WTC11 (cell line): Measurements from ENCODE around the gene PRR23E. TPM values are rescaled to one million over a fixed set of nuclear protein-coding genes. Genes with fewer than 3 reads are reported as not detected.

Source experiments
- ATAC-seq: fragments of 200-7000 bp; cut with Tn5 transposase; 2 replicates; pipeline ENCODE4 v1.10.0; 2021; ENCODE audit warnings: mild to moderate bottlenecking, moderate library complexity
- CTCF ChIA-PET: fragments of 300-600 bp; sonication (Branson Sonifier 250); formaldehyde crosslinking; loops from one replicate; lab custom pipeline; 2021; ENCODE audit warnings: antibody characterized with exemption; lab: Charles Lee
- POLR2A ChIA-PET: fragments of 350-600 bp; sonication (Branson Sonifier 250); formaldehyde crosslinking; loops from one replicate; lab custom pipeline; 2021; ENCODE audit warnings: antibody characterized with exemption; lab: Charles Lee
- DNase-seq: peaks from one replicate; pipeline ENCODE4 v3.0.0; 2021; ENCODE audit warnings: low spot score
- H3K27ac Mint-ChIP-seq: 2 replicates; pipeline ENCODE4 v1.8.0; 2021; ENCODE audit warnings: mixed read lengths
- H3K27me3 Mint-ChIP-seq: 2 replicates; pipeline ENCODE4 v1.8.0; 2021; ENCODE audit warnings: low read depth, mild to moderate bottlenecking, moderate library complexity, mixed read lengths
- H3K36me3 Mint-ChIP-seq: 2 replicates; pipeline ENCODE4 v1.8.0; 2021; ENCODE audit warnings: mixed read lengths
- H3K4me1 Mint-ChIP-seq: 2 replicates; pipeline ENCODE4 v1.8.0; 2022; ENCODE audit warnings: mixed read lengths
- H3K4me3 Mint-ChIP-seq: 2 replicates; pipeline ENCODE4 v1.8.0; 2021; ENCODE audit warnings: mild to moderate bottlenecking, moderate library complexity, mixed read lengths
- H3K9me3 Mint-ChIP-seq: 2 replicates; pipeline ENCODE4 v1.8.0; 2021; ENCODE audit warnings: mixed read lengths
- ATF2 ChIP-seq: sonication (generic); formaldehyde crosslinking; IDR thresholded peaks from 2 replicates; pipeline ENCODE4 v1.8.1; 2022; ENCODE audit warnings: low read depth, missing genetic modification reagents, borderline replicate concordance
- E2F1 ChIP-seq: sonication (generic); formaldehyde crosslinking; IDR thresholded peaks from 2 replicates; pipeline ENCODE4 v1.8.0; 2022; ENCODE audit warnings: mild to moderate bottlenecking, missing genetic modification reagents
- ELF4 ChIP-seq: sonication (generic); formaldehyde crosslinking; IDR thresholded peaks from 2 replicates; pipeline ENCODE4 v1.8.1; 2022; ENCODE audit warnings: low read depth, mild to moderate bottlenecking, moderate library complexity, missing genetic modification reagents
- GABPB1 ChIP-seq: sonication (generic); formaldehyde crosslinking; IDR thresholded peaks from 2 replicates; pipeline ENCODE4 v1.8.1; 2023; ENCODE audit warnings: mild to moderate bottlenecking, missing genetic modification reagents
- GRHL2 ChIP-seq: fragments of 250-450 bp; sonication (Bioruptor Pico); IDR thresholded peaks from 2 replicates; pipeline ENCODE4 v1.8.0; 2022; ENCODE audit warnings: mild to moderate bottlenecking, moderate library complexity; ENCODE audit not compliant: insufficient replicate concordance, severe bottlenecking
- HMGA2 ChIP-seq: fragments of 250-450 bp; sonication (Bioruptor Pico); IDR thresholded peaks from 2 replicates; pipeline ENCODE4 v1.4.0; 2021; ENCODE audit warnings: mild to moderate bottlenecking, moderate library complexity
- JAZF1 ChIP-seq: fragments of 250-450 bp; sonication (Bioruptor Pico); IDR thresholded peaks from 2 replicates; pipeline ENCODE4 v1.9.0; 2021; ENCODE audit warnings: moderate library complexity, mild to moderate bottlenecking, inconsistent platforms
- KAT7 ChIP-seq: sonication (generic); formaldehyde crosslinking; IDR thresholded peaks from 2 replicates; pipeline ENCODE4 v1.8.1; 2023; ENCODE audit warnings: missing genetic modification reagents, mild to moderate bottlenecking, borderline replicate concordance
- MXD4 ChIP-seq: fragments of 250-450 bp; sonication (Bioruptor Pico); IDR thresholded peaks from 2 replicates; pipeline ENCODE4 v1.8.0; 2021; ENCODE audit warnings: mild to moderate bottlenecking, moderate library complexity, borderline replicate concordance
- NR3C1 ChIP-seq: sonication (generic); formaldehyde crosslinking; conservative IDR thresholded peaks from 2 replicates; pipeline ENCODE4 v1.8.1; 2023; ENCODE audit warnings: low read depth, mild to moderate bottlenecking, missing genetic modification reagents
- RELA ChIP-seq: sonication (generic); formaldehyde crosslinking; IDR thresholded peaks from 2 replicates; pipeline ENCODE4 v1.8.1; 2022; ENCODE audit warnings: missing genetic modification reagents, mild to moderate bottlenecking, borderline replicate concordance
- SP1 ChIP-seq: sonication (generic); formaldehyde crosslinking; conservative IDR thresholded peaks from 2 replicates; pipeline ENCODE4 v1.8.1; 2022; ENCODE audit warnings: missing genetic modification reagents
- TCF7 ChIP-seq: sonication (generic); formaldehyde crosslinking; IDR thresholded peaks from 2 replicates; pipeline ENCODE4 v1.8.0; 2022; ENCODE audit warnings: mild to moderate bottlenecking, low read depth, missing genetic modification reagents, moderate library complexity
- TP53 ChIP-seq: sonication (generic); formaldehyde crosslinking; IDR thresholded peaks from 2 replicates; pipeline ENCODE4 v1.8.1; 2023; ENCODE audit warnings: mild to moderate bottlenecking, missing genetic modification reagents
- USF1 ChIP-seq: sonication (generic); formaldehyde crosslinking; IDR thresholded peaks from 2 replicates; pipeline ENCODE4 v1.8.0; 2022; ENCODE audit warnings: mild to moderate bottlenecking, missing genetic modification reagents
- ZNF232 ChIP-seq: sonication (generic); formaldehyde crosslinking; IDR thresholded peaks from 2 replicates; pipeline ENCODE4 v1.8.0; 2022; ENCODE audit warnings: mild to moderate bottlenecking, missing genetic modification reagents
- total RNA-seq: library from RNA; stranded (reverse); gene quantifications from 3 replicates; pipeline ENCODE4 v1.2.3, GENCODE V29; 2021
- TF ChIP-seq, protein P1 (sequence below): fragments of 250-450 bp; sonication (Bioruptor Pico); IDR thresholded peaks from 2 replicates; pipeline ENCODE4 v1.9.0; 2021; ENCODE audit warnings: mild to moderate bottlenecking, borderline replicate concordance

PRR23E gene
- total RNA-seq, 1 experiment from 2014 or later: not detected

DNA sequence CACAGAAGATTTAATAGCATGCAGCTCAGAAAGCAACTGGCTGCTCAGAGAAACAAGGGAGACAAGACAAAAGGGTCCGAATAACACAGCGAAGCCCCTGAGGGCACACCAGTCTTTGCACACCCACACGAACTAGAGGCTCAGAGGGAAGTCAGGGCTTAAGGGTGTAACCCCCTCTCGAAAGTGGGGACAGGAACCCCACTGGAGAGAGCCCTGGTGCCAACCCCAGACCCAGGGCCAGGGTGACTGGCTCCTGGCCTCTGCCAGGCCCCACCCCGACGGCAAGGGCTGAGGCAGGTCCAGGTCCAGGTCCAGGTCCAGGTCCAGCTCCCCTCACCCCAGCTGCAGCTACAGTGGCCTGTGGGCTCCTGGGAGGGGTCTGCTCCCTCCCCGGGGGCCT lies 10.5 kb upstream of the PRR23E start:
- TF ChIP-seq ELF4 (CRISPR knock-in tag) (no peak), TCF7 (CRISPR knock-in tag) (no peak), SP1 (CRISPR knock-in tag) (no peak), GRHL2 (CRISPR knock-in tag) (no peak), ATF2 (CRISPR knock-in tag) (no peak), ZNF232 (CRISPR knock-in tag) (no peak), HMGA2 (CRISPR knock-in tag) (no peak), E2F1 (CRISPR knock-in tag) (no peak), TP53 (CRISPR knock-in tag) (no peak), KAT7 (CRISPR knock-in tag) (no peak)
- TF ChIP-seq, protein P1, sequence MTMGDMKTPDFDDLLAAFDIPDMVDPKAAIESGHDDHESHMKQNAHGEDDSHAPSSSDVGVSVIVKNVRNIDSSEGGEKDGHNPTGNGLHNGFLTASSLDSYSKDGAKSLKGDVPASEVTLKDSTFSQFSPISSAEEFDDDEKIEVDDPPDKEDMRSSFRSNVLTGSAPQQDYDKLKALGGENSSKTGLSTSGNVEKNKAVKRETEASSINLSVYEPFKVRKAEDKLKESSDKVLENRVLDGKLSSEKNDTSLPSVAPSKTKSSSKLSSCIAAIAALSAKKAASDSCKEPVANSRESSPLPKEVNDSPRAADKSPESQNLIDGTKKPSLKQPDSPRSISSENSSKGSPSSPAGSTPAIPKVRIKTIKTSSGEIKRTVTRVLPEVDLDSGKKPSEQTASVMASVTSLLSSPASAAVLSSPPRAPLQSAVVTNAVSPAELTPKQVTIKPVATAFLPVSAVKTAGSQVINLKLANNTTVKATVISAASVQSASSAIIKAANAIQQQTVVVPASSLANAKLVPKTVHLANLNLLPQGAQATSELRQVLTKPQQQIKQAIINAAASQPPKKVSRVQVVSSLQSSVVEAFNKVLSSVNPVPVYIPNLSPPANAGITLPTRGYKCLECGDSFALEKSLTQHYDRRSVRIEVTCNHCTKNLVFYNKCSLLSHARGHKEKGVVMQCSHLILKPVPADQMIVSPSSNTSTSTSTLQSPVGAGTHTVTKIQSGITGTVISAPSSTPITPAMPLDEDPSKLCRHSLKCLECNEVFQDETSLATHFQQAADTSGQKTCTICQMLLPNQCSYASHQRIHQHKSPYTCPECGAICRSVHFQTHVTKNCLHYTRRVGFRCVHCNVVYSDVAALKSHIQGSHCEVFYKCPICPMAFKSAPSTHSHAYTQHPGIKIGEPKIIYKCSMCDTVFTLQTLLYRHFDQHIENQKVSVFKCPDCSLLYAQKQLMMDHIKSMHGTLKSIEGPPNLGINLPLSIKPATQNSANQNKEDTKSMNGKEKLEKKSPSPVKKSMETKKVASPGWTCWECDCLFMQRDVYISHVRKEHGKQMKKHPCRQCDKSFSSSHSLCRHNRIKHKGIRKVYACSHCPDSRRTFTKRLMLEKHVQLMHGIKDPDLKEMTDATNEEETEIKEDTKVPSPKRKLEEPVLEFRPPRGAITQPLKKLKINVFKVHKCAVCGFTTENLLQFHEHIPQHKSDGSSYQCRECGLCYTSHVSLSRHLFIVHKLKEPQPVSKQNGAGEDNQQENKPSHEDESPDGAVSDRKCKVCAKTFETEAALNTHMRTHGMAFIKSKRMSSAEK (CRISPR knock-in tag): no peak

DNA sequence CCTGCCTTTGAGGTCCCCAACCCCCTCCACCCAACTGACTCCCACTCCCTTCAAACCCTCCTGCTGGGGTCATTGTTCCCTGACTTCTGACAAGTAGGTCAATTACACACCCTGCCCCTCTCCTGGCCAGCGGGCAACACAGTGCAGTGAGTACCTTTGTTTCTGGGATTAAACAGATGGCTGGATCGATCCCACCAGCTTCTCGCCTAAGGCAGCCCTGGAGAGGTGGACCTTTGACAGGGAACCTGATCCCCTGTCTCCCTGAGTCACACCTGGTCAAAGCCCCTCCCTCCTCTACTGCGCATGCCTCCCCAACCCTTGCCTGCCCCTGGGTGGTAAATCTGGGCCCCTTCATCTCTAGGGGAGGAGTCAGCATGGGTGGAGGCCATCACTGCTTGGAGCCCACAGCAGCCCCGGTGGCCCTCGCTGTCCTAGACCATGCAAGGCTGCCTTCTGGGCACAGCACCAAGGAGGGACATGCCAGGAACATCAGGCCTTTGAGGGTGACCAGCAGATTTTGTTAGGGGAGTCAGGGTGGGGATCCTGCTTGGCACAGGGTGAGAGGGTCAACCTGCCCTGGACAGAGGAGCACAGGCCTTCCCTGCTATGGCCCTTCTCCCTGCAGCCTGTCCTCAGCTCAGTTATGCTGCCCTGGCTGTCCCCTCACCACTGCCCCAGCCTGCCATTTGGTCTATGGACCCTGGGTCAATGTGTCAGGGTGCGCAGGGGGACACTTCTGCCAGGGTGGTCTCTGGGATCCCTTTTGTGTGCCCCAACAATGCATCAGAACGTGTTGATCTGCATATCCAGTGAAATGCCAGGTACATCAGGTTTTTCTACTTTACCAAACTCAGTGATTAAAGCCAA lies 9.8 kb upstream of the PRR23E start:
- H3K27me3 Mint-ChIP-seq: no peaks in the 10 kb centered on the region
- ChIA-PET CTCF (no interaction called here), POLR2A (no interaction called here)
- H3K4me3 Mint-ChIP-seq: no peak overlapping the region
- peaks cover 18% of the 10 kb centered on the region for H3K9me3 Mint-ChIP-seq
- no peak for TF ChIP-seq MXD4 (CRISPR knock-in tag)
- no peak for TF ChIP-seq JAZF1
- no peak for TF ChIP-seq NR3C1 (CRISPR knock-in tag)
- TF ChIP-seq TP53 (CRISPR knock-in tag): no peak
- no peak for TF ChIP-seq RELA (CRISPR knock-in tag)
- no peak for TF ChIP-seq USF1
- TF ChIP-seq GABPB1 (CRISPR knock-in tag): no peak
- H3K4me1 Mint-ChIP-seq: peaks cover 10% of the 10 kb centered on the region
- peak; percentile 25 for DNase-seq
- peak; percentile 88 for ATAC-seq
- no peaks in the 10 kb centered on the region for H3K36me3 Mint-ChIP-seq
- no peak overlapping the region for H3K27ac Mint-ChIP-seq

More for the DNA sequence above, 10.5 kb upstream of the PRR23E start:
- Mint-ChIP-seq H3K27me3 (no peaks in the 10 kb centered on the region), H3K9me3 (peaks cover 14% of the 10 kb centered on the region), H3K4me1 (peaks cover 10% of the 10 kb centered on the region), H3K4me3 (no peak overlapping the region), H3K27ac (no peak overlapping the region), H3K36me3 (no peaks in the 10 kb centered on the region)
- no peak for DNase-seq
- ChIA-PET POLR2A (no interaction called here), CTCF (no interaction called here)
- ATAC-seq: no peak
